ENCODE data around the gene CIP2A.

DNA sequence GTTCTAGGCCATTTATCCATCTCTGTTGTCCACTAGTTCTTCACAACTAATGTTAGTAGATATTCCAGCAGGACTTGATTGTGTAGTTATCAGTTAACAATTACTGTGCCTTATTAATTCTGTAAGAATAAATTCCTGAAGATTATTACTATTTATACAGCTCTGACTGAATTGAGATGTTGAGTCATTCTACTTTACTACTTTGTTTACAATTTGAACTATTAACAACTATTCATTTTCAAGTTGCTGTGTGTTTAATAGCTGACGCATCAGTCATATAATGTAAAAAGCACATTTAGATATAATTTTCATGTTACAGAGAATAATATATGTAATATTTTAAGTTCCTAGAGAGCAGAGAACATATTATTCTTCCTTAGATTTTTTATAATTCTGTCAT, 21.4 kb upstream of the CIP2A start:
- TF ChIP-seq, protein P1, sequence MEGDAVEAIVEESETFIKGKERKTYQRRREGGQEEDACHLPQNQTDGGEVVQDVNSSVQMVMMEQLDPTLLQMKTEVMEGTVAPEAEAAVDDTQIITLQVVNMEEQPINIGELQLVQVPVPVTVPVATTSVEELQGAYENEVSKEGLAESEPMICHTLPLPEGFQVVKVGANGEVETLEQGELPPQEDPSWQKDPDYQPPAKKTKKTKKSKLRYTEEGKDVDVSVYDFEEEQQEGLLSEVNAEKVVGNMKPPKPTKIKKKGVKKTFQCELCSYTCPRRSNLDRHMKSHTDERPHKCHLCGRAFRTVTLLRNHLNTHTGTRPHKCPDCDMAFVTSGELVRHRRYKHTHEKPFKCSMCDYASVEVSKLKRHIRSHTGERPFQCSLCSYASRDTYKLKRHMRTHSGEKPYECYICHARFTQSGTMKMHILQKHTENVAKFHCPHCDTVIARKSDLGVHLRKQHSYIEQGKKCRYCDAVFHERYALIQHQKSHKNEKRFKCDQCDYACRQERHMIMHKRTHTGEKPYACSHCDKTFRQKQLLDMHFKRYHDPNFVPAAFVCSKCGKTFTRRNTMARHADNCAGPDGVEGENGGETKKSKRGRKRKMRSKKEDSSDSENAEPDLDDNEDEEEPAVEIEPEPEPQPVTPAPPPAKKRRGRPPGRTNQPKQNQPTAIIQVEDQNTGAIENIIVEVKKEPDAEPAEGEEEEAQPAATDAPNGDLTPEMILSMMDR (IDR thresholded peaks at IDR 0.05) = no peak
- TF ChIP-seq POLR2AphosphoS5 (IDR thresholded peaks at IDR 0.05; ENCODE audit: insufficient read depth in 1 of 2, low read depth in 1 of 2) = no peak

All from vagina (tissue), 2 donors.